Left forelimb (tissue), 1 donor: ENCODE data around the gene HAPSTR1.

Experiments
- DNase-seq: peaks from one replicate; pipeline ENCODE4 v3.0.0-alpha.2; 2018; ENCODE audit warnings: low spot score

The HAPSTR1 gene

DNA sequence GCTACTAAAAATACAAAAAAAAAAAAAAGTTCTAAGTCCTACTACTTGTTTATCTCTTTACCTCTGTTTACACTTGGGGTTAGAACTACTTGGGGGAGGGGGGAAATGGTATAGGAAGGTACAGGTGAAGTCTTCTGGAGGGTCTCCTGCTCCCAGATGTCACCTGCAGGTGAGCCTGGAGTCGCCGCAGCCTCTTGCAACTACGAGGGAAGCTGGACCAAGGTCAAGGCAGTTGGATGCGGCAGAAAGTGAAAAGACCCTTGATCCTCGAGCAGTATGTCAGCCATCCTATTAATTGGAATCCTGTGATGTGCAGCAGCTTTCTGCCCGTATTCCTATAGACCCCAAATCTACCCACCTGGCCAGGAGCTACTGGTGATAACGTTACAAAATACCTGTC, 33.0 kb downstream of the HAPSTR1 start:
- DNase-seq, result no peak

DNA sequence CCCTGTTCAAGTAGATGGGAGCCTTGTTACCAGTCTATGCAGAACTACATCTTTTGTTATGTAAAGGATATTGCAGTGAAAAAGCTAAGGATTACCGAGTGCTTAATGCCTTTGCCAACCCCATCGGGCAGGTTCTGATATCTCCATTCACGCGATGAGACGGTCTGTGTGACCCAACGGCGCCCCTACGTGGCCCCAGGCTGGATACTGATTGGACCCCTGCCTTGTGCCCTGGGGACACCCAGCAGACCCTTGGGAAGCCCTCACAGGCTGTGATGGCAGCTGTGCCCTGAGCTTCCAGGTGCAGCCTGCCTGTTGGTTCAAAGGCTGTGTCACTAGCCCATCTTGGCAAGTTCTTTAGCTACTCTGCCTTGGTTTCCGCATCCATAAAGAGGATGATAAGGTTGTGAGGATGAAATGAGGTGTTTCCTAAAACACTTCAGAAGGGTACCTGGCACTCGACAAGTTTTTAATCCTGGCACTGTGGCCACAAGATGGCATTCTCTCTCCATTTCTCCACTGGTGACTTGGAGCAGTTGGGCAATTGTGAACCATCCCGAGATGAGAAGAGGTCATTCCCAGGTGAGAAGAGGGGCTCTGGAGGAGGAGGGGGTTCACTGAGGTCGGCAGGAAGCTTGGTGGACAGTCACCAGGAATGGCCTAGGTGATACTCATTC, 33.6 kb downstream of the HAPSTR1 start:
- DNase-seq, result no peak

DNA sequence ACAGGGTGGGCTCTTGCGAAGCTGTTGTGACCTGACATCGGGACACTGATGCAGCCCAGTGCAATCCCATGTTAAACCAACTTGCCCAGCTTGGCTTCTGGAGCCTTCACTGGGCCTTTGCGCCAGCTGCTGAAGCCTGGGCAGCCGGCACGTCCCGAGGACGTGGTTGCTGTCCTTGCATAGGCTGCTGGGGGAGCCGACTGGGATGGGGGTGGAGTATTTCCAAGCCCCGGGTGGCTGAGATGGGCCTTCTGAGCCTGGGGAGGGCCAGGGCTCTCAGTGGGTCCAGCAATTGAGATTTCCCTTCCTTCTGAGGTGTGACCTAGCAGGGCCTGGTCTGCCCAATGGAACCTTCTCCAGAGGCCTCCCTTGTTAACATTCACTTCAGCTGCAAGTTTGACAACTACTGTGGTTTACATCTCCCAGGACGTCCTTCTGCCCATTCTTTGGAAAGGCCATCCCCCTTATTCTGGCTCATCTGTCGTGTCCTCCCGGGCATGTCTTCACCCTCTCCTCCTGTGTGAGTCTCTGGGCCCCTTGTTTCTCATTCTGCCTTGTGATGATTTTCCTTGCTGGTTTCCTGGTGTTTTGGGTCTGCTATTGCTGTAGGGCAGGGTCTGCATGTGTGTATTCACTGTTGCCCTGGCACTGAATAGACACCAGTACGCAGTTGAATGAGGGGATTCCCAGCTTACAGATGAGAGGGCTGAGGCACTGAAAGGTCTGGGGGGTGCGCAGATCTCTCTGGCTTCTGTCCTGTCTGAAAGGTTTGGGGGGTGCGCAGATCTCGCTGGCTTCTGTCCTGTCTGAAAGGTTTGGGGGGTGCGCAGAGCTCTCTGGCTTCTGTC, 34.4 kb downstream of the HAPSTR1 start:
- no peak for DNase-seq

DNA sequence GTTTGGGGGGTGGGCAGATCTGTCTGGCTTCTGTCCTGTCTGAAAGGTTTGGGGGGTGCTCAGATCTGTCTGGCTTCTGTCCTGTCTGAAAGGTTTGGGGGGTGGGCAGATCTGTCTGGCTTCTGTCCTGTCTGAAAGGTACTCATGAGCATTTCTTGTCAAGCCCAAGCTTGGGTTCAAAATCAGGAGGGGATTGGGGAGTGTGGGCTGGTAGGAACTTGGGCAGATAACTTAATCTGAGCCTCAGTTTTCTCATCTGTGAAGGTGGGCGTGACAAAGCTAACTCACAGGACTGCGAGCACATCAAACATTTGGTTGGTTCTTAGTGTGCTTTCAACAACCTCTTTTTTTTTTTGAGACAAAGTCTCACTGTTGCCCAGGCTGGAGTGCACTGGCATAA, 35.2 kb downstream of the HAPSTR1 start:
- no peak for DNase-seq

DNA sequence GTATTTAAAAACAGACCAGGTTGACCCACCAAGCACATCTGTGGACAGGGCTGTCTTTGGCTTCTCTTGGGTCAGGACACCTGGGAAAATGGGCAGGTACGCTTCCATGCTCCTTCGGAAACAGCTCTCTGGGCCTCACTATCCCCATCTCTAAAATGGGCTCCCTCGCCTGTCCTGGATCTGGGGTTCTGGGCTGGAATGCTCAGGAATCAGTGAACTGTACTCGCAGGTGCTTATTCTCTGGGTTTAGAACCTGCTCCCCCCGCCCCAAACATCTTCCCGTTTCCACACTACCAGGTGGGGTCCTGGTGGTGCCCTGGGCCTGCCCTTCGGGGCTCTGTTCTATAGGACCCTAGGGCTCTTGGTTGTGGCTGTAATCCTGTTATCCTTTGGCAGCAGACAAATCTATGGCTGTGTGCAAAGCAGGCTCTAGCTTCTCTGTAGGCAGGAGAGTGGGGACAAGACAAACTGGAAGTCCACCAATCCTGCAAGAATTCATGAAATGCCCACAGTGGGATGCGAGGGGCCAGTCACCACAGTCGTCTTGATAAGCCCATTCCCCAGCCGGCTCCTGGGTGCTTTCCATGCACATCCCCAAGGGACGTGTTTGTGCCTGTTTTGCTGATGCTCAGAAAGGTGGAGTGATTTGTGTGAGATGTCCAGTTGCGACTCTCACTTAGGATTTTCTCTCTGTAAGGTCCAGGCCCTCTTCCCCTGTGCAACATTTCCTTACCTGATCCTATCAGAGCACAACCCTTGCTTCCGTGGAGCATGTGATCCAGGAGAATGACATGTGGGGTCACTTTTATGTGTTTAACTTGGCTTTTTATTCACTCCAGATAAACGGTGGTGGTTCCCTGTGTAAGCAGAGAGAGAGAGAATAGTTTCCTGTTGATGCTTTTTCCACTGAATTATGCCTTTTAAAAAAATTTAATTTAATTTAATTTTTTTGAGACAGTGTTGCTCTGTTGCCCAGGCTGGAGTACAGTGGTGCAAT, 37.2 kb downstream of the HAPSTR1 start:
- no peak for DNase-seq

DNA sequence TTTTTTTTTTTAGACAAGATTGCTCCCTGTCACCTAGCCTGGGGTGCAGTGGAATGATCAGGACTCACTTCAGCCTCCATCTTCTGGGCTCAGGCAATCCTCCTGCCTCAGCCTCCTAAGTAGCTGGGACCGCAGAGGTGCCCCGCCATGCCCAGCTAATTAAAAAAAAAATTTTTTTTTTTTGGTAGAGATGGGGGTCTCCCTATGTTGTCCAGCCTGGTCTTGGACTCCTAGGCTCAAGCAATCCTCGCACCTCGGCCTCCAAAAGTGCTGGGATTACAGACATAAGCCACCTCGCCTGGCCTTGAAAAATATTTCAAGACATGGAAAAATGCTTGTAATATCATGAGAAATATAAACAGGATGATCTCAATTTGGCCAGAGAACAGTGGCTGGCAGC, 42.9 kb downstream of the HAPSTR1 start:
- DNase-seq, result no peak

DNA sequence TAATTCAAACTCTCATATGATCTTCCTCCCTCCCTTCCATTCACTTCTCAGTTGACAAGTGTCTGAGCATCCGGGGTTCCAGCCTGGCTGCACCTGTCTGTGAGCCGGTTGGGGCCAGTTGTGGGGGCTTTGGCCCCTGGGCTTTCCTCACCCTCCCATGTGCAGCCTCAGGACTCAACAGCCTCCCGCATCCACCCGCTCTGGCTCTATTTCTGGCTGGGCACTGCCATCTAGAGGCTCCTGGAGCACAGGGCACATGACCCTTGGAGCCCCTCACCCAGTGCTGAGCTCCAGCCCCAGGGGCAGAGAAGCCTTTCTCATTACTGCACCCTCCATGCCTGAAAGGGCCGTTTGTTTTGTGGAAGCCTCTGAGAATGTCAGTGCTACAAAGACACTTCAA, 43.3 kb downstream of the HAPSTR1 start:
- DNase-seq, result no peak

DNA sequence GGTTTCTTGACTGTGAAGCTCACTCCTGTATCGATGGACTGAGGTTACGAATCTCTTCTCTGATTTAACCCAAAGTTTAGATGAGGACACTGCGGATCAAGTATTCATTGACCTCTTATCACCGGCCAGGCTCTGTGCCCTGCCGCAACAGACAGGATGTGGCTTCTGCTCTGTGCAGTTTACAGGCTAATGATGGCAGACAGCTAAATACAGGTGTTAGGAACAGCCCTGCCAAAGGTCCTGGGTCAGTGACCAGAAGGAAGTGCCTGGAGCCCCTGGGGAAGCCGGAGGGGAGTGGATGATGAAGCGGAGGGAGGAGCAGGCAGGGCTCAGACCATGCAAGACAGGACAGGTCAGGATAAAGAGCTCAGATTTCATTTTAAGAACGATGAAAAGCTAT, 44.4 kb downstream of the HAPSTR1 start:
- DNase-seq, result no peak

DNA sequence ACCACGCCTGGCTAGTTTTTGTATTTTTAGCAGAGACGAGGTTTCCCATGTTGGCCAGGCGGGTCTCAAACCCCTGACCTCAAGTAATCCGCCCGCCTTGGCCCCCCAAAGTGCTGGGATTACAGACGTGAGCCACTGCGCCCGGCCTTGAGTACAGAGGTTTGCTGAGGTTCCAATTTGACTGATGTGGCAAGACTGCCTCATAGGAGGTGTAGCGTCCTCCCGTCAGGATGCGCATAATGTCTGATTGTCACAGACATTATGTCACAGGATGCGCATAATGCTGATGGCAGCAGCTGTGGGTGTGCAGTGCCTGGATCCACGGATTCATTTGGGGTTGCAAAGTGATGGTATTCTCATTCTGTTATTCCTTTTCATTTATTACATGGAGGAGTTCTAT, 45.2 kb downstream of the HAPSTR1 start:
- DNase-seq, result no peak

DNA sequence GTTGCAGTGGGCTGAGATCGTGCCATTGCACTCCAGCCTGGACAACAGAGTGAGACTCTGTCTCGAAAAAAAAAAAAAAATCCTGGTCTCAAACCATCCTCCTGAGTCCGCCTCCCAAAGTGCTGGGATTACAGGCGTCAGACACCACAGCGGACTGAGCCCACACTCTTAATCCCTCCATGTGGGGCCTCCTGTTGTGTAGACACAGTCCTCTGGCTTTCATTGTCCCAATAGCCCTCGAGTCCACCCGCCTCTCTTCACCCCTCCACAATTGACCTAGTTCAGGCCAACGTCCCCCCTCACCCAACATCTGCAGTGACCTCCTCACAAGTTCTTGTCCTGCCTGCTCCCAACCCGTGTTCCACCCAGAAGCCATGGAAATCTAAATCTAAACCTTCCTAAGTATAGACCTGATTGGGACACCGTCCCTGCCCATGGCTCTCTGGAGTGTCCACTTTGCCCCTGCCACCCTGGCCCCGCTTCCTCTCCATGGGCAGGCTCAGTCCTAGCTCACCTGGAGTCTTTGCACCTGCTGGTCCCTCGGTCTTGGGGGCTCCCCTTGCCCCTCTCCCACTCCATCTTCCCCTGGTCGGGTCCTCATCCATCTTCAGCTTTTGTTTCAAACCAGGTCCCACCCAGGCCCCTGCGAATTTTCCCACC, 46.7 kb downstream of the HAPSTR1 start:
- DNase-seq, result no peak

DNA sequence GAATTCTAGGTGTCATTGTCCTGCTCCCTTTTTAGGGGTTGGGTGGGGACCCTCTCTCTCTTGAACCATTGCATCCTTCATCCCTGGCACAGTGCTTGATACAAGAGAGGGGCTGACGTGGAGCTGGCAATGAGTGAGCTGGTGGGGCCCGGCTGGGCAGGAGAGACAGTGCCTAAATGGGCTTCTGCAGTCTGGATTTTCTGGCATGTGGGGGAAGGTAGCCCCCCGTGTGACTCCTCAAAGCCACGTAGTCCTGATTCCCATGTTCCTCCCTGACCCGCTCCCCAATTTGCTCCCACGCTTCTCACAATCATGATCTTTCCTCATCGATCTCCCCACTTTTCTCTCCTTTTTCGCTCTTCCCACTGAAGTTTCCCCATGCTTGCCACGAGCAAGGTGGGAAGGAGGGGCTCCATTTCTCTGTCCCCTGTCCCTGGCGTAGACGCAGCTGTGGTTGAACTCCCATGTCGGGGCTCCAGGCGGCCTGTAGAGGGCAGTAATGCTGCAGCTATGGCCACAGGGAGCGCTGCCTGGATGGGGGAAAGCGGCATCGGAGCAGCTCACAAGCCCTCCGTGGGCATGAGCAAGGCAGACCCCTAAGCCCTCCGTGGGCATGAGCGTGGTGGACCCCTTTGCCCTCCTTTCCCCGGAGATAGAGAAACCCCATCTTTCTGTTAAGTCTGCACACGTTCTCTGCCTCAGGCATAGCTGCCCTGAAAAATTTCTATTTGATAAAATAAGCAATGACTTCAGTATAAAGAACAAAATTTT, 47.5 kb downstream of the HAPSTR1 start:
- peak; percentile 72 for DNase-seq

DNA sequence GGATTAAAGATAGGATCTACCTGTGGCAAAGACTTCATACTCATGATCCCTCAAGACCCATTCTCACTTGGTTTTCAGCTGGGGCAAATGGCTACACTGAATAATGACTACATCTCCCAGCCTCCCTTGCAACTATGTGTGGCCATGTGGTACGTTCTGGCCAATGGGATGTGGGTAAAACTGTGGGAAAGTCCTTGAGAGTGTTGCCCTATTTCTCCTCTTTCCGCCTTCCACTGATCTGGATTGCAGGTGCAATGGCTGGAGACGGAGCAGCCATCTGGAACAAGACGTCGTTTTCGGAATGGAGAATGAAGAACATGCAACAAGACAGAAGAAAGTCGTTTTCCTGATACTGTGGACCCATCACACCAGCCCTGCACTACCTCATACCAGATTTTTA, 48.5 kb downstream of the HAPSTR1 start:
- no peak for DNase-seq
